Keratinocyte (primary cell): Measurements from ENCODE around the gene PLCB3.

ENCODE experiments used
- EZH2 ChIP-seq: IDR thresholded peaks from one replicate; pipeline ENCODE4 v1.6.1; 2012; ENCODE audit warnings: inconsistent platforms, mild to moderate bottlenecking, low read length, moderate library complexity
- TF ChIP-seq, protein P1 (sequence below), 3 experiments: IDR thresholded peaks in 1 of 3; conservative IDR thresholded peaks in 1 of 3; optimal IDR thresholded peaks in 1 of 3; 2 replicates in 2 of 3; 3 replicates in 1 of 3; pipeline versions ENCODE3 to v1.5.1; 2011; ENCODE audit warnings: low read length in 3 of 3, mild to moderate bottlenecking in 3 of 3, moderate library complexity in 2 of 3, control low read depth in 1 of 3, inconsistent platforms in 1 of 3; ENCODE audit not compliant: insufficient read depth in 2 of 3; ENCODE audit errors: extremely low read depth in 1 of 3

GRCh38 chr11:64241491-64242374, 9.6 kb upstream of the PLCB3 start:
- no peak for TF ChIP-seq EZH2
- TF ChIP-seq, protein P1, sequence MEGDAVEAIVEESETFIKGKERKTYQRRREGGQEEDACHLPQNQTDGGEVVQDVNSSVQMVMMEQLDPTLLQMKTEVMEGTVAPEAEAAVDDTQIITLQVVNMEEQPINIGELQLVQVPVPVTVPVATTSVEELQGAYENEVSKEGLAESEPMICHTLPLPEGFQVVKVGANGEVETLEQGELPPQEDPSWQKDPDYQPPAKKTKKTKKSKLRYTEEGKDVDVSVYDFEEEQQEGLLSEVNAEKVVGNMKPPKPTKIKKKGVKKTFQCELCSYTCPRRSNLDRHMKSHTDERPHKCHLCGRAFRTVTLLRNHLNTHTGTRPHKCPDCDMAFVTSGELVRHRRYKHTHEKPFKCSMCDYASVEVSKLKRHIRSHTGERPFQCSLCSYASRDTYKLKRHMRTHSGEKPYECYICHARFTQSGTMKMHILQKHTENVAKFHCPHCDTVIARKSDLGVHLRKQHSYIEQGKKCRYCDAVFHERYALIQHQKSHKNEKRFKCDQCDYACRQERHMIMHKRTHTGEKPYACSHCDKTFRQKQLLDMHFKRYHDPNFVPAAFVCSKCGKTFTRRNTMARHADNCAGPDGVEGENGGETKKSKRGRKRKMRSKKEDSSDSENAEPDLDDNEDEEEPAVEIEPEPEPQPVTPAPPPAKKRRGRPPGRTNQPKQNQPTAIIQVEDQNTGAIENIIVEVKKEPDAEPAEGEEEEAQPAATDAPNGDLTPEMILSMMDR (optimal IDR thresholded peaks at IDR 0.05 in 1 of 3, IDR thresholded peaks at IDR 0.05 in 1 of 3, conservative IDR thresholded peaks at IDR 0.05 in 1 of 3; ENCODE audit: extremely low read depth in 1 of 3, insufficient read depth in 2 of 3, low read length in 3 of 3), result no peak
